Hepatocyte (in vitro differentiated cells): ENCODE data around the gene DNAJC15.

ENCODE experiments used
- EZH2 ChIP-seq: fragments of 200-600 bp; sonication (generic); IDR thresholded peaks from 2 replicates; pipeline ENCODE4 v1.6.1; 2016; ENCODE audit warnings: antibody characterized with exemption, mild to moderate bottlenecking, borderline replicate concordance
- EZH2phosphoT487 ChIP-seq: fragments of 200-600 bp; sonication (generic); IDR thresholded peaks from one replicate; pipeline ENCODE4 v1.6.1; 2018; ENCODE audit warnings: antibody characterized with exemption, mild to moderate bottlenecking, low read depth, moderate library complexity; ENCODE audit not compliant: unreplicated experiment, severe bottlenecking
- TF ChIP-seq, protein P1 (sequence below): fragments of 200-600 bp; sonication (generic); IDR thresholded peaks from 2 replicates; pipeline ENCODE4 v1.5.1; 2016; ENCODE audit warnings: antibody characterized with exemption, mild to moderate bottlenecking; ENCODE audit not compliant: poor library complexity

DNA sequence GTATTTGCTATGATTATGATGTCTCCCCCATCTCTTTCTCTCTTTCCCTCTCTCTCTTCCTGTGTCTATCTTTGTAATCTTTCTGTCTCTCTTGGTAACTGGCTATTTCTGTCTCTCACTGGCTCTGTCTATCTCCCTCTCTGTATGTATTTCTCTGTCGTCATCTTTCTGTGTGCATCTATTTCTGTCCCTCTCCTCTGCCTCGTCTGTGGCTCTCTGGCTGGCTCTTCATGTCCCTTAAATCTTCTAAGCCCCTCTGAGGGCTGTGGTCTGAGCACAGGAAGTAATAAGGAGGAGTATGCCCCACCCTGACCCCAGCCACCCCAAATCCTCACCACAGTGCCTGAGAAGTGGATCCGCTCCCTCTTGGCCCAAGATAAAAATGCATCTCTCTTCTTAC, 104.4 kb downstream of the DNAJC15 start:
- TF ChIP-seq, protein P1, sequence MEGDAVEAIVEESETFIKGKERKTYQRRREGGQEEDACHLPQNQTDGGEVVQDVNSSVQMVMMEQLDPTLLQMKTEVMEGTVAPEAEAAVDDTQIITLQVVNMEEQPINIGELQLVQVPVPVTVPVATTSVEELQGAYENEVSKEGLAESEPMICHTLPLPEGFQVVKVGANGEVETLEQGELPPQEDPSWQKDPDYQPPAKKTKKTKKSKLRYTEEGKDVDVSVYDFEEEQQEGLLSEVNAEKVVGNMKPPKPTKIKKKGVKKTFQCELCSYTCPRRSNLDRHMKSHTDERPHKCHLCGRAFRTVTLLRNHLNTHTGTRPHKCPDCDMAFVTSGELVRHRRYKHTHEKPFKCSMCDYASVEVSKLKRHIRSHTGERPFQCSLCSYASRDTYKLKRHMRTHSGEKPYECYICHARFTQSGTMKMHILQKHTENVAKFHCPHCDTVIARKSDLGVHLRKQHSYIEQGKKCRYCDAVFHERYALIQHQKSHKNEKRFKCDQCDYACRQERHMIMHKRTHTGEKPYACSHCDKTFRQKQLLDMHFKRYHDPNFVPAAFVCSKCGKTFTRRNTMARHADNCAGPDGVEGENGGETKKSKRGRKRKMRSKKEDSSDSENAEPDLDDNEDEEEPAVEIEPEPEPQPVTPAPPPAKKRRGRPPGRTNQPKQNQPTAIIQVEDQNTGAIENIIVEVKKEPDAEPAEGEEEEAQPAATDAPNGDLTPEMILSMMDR = no peak
- no peak for TF ChIP-seq EZH2
- TF ChIP-seq EZH2phosphoT487 = no peak
